Measurements from ENCODE around the gene VAV3. TPM values are rescaled to one million over a fixed set of nuclear protein-coding genes. Genes with fewer than 3 reads are reported as not detected.

VAV3 gene
- total RNA-seq, 1 donor from 2014 or later: 4.8 TPM

- TF ChIP-seq, protein P1, sequence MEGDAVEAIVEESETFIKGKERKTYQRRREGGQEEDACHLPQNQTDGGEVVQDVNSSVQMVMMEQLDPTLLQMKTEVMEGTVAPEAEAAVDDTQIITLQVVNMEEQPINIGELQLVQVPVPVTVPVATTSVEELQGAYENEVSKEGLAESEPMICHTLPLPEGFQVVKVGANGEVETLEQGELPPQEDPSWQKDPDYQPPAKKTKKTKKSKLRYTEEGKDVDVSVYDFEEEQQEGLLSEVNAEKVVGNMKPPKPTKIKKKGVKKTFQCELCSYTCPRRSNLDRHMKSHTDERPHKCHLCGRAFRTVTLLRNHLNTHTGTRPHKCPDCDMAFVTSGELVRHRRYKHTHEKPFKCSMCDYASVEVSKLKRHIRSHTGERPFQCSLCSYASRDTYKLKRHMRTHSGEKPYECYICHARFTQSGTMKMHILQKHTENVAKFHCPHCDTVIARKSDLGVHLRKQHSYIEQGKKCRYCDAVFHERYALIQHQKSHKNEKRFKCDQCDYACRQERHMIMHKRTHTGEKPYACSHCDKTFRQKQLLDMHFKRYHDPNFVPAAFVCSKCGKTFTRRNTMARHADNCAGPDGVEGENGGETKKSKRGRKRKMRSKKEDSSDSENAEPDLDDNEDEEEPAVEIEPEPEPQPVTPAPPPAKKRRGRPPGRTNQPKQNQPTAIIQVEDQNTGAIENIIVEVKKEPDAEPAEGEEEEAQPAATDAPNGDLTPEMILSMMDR (IDR thresholded peaks at IDR 0.05; ENCODE audit: insufficient read depth, low read length, poor library complexity, severe bottlenecking): no peak
- DNase-seq (ENCODE audit: low read depth): no peak
Measured at GRCh38 chr1:107807855-107808254, 157.1 kb downstream of the VAV3 start.

GRCh38 chr1:107807405-107807804, 157.6 kb downstream of the VAV3 start:
- DNase-seq (ENCODE audit: low read depth): no peak
- TF ChIP-seq, protein P1 (IDR thresholded peaks at IDR 0.05; ENCODE audit: insufficient read depth, low read length, poor library complexity, severe bottlenecking): no peak

More at GRCh38 chr1:107807855-107808254, 157.1 kb downstream of the VAV3 start:
- Histone ChIP-seq H3K27me3 (ENCODE audit: control insufficient read depth, insufficient read depth, low read length) (no peaks in the 10 kb centered on the region), H3K4me3 (ENCODE audit: low read depth, low read length) (no peak overlapping the region), H3K36me3 (ENCODE audit: control insufficient read depth, insufficient read depth, low read length) (no peaks in the 10 kb centered on the region)

DNA sequence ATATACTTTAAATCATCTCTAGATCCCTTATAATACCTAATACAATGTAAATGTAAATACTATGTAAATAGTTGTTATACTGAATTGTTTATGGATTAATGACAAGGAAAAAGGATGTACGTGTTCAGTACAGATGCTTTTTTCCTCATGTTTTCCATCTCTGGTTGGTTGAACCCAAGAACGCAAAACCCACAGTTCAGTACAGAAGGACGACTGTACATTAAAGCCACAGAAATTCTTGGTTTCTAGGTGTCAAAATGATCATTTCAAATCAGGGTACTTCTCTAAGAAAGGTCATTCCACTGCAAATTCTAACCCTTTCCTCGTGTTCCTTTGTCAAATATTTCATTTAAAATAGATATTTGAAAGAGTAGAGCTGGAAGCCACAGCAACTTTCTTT, 158.1 kb downstream of the VAV3 start:
- TF ChIP-seq, protein P1 (IDR thresholded peaks at IDR 0.05; ENCODE audit: insufficient read depth, low read length, poor library complexity, severe bottlenecking): no peak
- Histone ChIP-seq H3K27me3 (ENCODE audit: control insufficient read depth, insufficient read depth, low read length) (no peaks in the 10 kb centered on the region), H3K36me3 (ENCODE audit: control insufficient read depth, insufficient read depth, low read length) (no peaks in the 10 kb centered on the region), H3K4me3 (ENCODE audit: low read depth, low read length) (no peak overlapping the region)
- no peak for DNase-seq (ENCODE audit: low read depth)

More at GRCh38 chr1:107807405-107807804, 157.6 kb downstream of the VAV3 start:
- Histone ChIP-seq H3K36me3 (ENCODE audit: control insufficient read depth, insufficient read depth, low read length) (no peaks in the 10 kb centered on the region), H3K27me3 (ENCODE audit: control insufficient read depth, insufficient read depth, low read length) (no peaks in the 10 kb centered on the region), H3K4me3 (ENCODE audit: low read depth, low read length) (no peak overlapping the region)

DNA sequence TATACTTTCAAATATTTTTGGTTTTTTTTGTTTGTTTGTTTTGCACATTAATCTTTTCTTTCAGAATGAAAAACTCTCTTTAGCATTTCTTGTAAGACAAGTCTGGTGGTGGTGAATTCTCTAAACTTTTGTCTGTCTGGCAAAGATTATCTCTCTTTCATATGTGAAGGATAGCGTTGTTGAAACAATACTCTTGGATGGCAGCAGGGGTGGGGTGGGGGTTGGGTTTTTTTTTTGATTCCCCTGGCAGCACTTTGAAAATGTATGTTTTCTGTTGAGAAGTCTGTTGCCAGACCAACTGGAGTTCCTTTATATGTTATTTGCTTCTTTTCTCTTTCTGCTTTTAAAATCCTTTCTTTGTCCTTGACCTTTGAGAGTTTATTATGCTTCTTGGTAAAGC, 160.2 kb downstream of the VAV3 start:
- Histone ChIP-seq H3K4me3 (ENCODE audit: low read depth, low read length) (no peak overlapping the region), H3K27me3 (ENCODE audit: control insufficient read depth, insufficient read depth, low read length) (no peaks in the 10 kb centered on the region), H3K36me3 (ENCODE audit: control insufficient read depth, insufficient read depth, low read length) (no peaks in the 10 kb centered on the region)
- TF ChIP-seq, protein P1 (IDR thresholded peaks at IDR 0.05; ENCODE audit: insufficient read depth, low read length, poor library complexity, severe bottlenecking): no peak
- no peak for DNase-seq (ENCODE audit: low read depth)

GRCh38 chr1:107804134-107804533, 160.8 kb downstream of the VAV3 start:
- DNase-seq (ENCODE audit: low read depth): no peak
- Histone ChIP-seq H3K36me3 (ENCODE audit: control insufficient read depth, insufficient read depth, low read length) (no peaks in the 10 kb centered on the region), H3K4me3 (ENCODE audit: low read depth, low read length) (no peak overlapping the region), H3K27me3 (ENCODE audit: control insufficient read depth, insufficient read depth, low read length) (no peaks in the 10 kb centered on the region)
- TF ChIP-seq, protein P1 (IDR thresholded peaks at IDR 0.05; ENCODE audit: insufficient read depth, low read length, poor library complexity, severe bottlenecking): no peak

DNA sequence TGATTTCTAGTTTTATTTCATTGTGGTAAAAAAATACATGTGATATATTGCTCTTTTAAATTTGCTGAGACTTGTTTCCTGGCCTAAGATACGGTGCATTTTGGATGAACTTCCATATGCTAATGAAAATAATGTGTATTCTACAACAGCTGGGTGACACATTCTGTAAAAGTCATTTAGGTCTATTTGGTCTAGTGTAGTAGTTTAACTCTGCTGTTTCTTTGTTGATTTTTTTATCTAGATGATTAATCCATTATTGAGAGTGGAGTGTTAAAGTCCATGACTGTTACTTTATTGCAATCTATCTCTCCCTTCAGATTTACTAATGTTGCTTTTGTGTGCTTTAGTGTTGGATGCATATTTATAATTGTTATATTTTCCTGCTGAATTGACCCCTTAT, 161.4 kb downstream of the VAV3 start:
- DNase-seq (ENCODE audit: low read depth): no peak
- no peaks in the 10 kb centered on the region for H3K36me3 ChIP-seq (ENCODE audit: control insufficient read depth, insufficient read depth, low read length)
- TF ChIP-seq, protein P1 (IDR thresholded peaks at IDR 0.05; ENCODE audit: insufficient read depth, low read length, poor library complexity, severe bottlenecking): no peak
- H3K27me3 ChIP-seq (ENCODE audit: control insufficient read depth, insufficient read depth, low read length): no peaks in the 10 kb centered on the region
- no peak overlapping the region for H3K4me3 ChIP-seq (ENCODE audit: low read depth, low read length)

Data from kidney epithelial cell (primary cell).